ENCODE measurements around the gene NAA20. TPM values are rescaled to one million over a fixed set of nuclear protein-coding genes. Genes with fewer than 3 reads are reported as not detected.
A peak's percentile ranks its signal among the peaks of the same experiment; 100 is the strongest.

NAA20 gene
- polyA plus RNA-seq, 3 donors, result 39.4 to 103 (median 94.0) TPM

GRCh38 chr20:19970256-19970765, 46.9 kb upstream of the NAA20 start:
- Mint-ChIP-seq H3K27ac (no peak overlapping the region), H3K9me3 (no peaks in the 10 kb centered on the region), H3K4me1 (peaks cover 51% of the 10 kb centered on the region), H3K4me3 (no peak overlapping the region), H3K36me3 (peaks cover 66 to 70% of the 10 kb centered on the region in 2 donors), H3K27me3 (ENCODE audit: low read depth in 3 of 3) (peaks cover 0 to 1% (median 1%) of the 10 kb centered on the region in 3 donors)
- Histone ChIP-seq H4K20me1 (ENCODE audit: insufficient read depth, low read length) (peaks cover 9% of the 10 kb centered on the region), H2AFZ (ENCODE audit: insufficient read depth, low read depth, low read length, poor library complexity, severe bottlenecking) (no peak overlapping the region), H3K36me3 (replicated peaks in 1 of 2; ENCODE audit: control insufficient read depth in 1 of 2, insufficient read depth in 2 of 2, low read length in 2 of 2) (peaks cover 48 to 58% of the 10 kb centered on the region in 2 donors), H3K27ac (ENCODE audit: low read depth in 1 of 2, low read length in 2 of 2) (peak overlapping the region in 1 of 2 donors; percentile 76), H3K9me3 (replicated peaks in 1 of 2; ENCODE audit: control insufficient read depth in 1 of 2, insufficient read depth in 1 of 2, low read length in 2 of 2) (no peaks in the 10 kb centered on the region), H3K4me3 (replicated peaks in 1 of 3; ENCODE audit: low read depth in 2 of 3, low read length in 3 of 3) (no peak overlapping the region), H3K27me3 (ENCODE audit: control insufficient read depth in 2 of 2, insufficient read depth in 2 of 2, low read length in 2 of 2) (no peaks in the 10 kb centered on the region), H3K4me2 (replicated peaks; ENCODE audit: extremely low read depth, low read length, poor library complexity, severe bottlenecking) (no peak overlapping the region), H3K79me2 (ENCODE audit: insufficient read depth, low read length) (peaks cover 6% of the 10 kb centered on the region), H3K9ac (ENCODE audit: insufficient read depth, low read length, poor library complexity, severe bottlenecking) (no peak overlapping the region), H3K4me1 (ENCODE audit: control insufficient read depth in 1 of 2, insufficient read depth in 2 of 2, low read length in 2 of 2) (peaks cover 47 to 52% of the 10 kb centered on the region in 2 donors)
- no peak for DNase-seq
- 86% methylated on average over 1 of the region's 5 CpGs for WGBS (ENCODE audit: insufficient coverage)
- intact Hi-C loops (cut with micrococcal nuclease), result no loop called here
- TF ChIP-seq, protein P1, sequence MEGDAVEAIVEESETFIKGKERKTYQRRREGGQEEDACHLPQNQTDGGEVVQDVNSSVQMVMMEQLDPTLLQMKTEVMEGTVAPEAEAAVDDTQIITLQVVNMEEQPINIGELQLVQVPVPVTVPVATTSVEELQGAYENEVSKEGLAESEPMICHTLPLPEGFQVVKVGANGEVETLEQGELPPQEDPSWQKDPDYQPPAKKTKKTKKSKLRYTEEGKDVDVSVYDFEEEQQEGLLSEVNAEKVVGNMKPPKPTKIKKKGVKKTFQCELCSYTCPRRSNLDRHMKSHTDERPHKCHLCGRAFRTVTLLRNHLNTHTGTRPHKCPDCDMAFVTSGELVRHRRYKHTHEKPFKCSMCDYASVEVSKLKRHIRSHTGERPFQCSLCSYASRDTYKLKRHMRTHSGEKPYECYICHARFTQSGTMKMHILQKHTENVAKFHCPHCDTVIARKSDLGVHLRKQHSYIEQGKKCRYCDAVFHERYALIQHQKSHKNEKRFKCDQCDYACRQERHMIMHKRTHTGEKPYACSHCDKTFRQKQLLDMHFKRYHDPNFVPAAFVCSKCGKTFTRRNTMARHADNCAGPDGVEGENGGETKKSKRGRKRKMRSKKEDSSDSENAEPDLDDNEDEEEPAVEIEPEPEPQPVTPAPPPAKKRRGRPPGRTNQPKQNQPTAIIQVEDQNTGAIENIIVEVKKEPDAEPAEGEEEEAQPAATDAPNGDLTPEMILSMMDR (IDR thresholded peaks at IDR 0.05), result no peak

DNA sequence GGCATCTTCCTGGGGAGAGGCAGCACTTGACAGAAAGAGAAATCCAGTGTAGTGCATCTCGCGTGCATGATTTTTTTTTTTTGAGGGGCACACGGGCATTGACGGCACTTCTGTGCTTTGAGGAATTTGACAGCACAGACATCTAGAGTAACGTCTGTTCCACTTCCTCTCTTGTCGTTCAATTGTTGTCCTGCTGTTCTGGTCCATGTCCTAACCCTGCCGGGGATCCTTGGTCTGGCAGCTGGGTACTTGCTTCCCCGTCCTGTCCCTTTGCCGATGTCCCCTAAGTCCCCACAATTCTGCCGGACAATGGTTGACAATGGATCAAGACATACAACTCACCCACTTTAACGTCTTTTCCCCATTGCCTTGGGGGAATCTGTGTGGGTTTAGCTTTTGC, 46.0 kb upstream of the NAA20 start:
- H4K20me1 ChIP-seq (ENCODE audit: insufficient read depth, low read length), result peaks cover 9% of the 10 kb centered on the region
- peak overlapping the region in 1 of 3 experiments; percentile 33 for H3K4me3 ChIP-seq (replicated peaks in 1 of 3; ENCODE audit: low read depth in 2 of 3, low read length in 3 of 3)
- peak overlapping the region; percentile 62 to 66 for H3K4me3 Mint-ChIP-seq
- TF ChIP-seq, protein P1 (IDR thresholded peaks at IDR 0.05), result no peak
- H3K9me3 Mint-ChIP-seq, result no peaks in the 10 kb centered on the region
- H3K4me1 Mint-ChIP-seq, result peaks cover 59% of the 10 kb centered on the region
- peaks cover 55 to 60% of the 10 kb centered on the region in 2 donors for H3K4me1 ChIP-seq (ENCODE audit: control insufficient read depth in 1 of 2, insufficient read depth in 2 of 2, low read length in 2 of 2)
- peak overlapping the region; percentile 51 for H3K4me2 ChIP-seq (replicated peaks; ENCODE audit: extremely low read depth, low read length, poor library complexity, severe bottlenecking)
- intact Hi-C loops (cut with micrococcal nuclease), result no loop called here
- H3K9ac ChIP-seq (ENCODE audit: insufficient read depth, low read length, poor library complexity, severe bottlenecking), result no peak overlapping the region
- H3K27ac Mint-ChIP-seq, result peak overlapping the region; percentile 68 to 93 (median 86)
- peak overlapping the region; percentile 27 for H2AFZ ChIP-seq (ENCODE audit: insufficient read depth, low read depth, low read length, poor library complexity, severe bottlenecking)
- peaks cover 64 to 70% of the 10 kb centered on the region in 2 donors for H3K36me3 Mint-ChIP-seq
- H3K27ac ChIP-seq (ENCODE audit: low read depth in 1 of 2, low read length in 2 of 2), result peak overlapping the region; percentile 55 to 76
- peaks cover 47 to 55% of the 10 kb centered on the region in 2 donors for H3K36me3 ChIP-seq (replicated peaks in 1 of 2; ENCODE audit: control insufficient read depth in 1 of 2, insufficient read depth in 2 of 2, low read length in 2 of 2)
- H3K9me3 ChIP-seq (replicated peaks in 1 of 2; ENCODE audit: control insufficient read depth in 1 of 2, insufficient read depth in 1 of 2, low read length in 2 of 2), result no peaks in the 10 kb centered on the region
- peak; percentile 36 to 58 (median 44) for DNase-seq
- peaks cover 0 to 1% (median 1%) of the 10 kb centered on the region in 3 donors for H3K27me3 Mint-ChIP-seq (ENCODE audit: low read depth in 3 of 3)
- H3K79me2 ChIP-seq (ENCODE audit: insufficient read depth, low read length), result peaks cover 14% of the 10 kb centered on the region
- WGBS (ENCODE audit: insufficient coverage), result 7% methylated on average over 8 of the region's 11 CpGs
- no peaks in the 10 kb centered on the region for H3K27me3 ChIP-seq (ENCODE audit: control insufficient read depth in 2 of 2, insufficient read depth in 2 of 2, low read length in 2 of 2)
